K562 (cell line): Measurements from ENCODE around the gene NADSYN1. TPM values are rescaled to one million over a fixed set of nuclear protein-coding genes. Genes with fewer than 3 reads are reported as not detected.

Source experiments
- ATAC-seq: fragments of 200-7000 bp; cut with Tn5 transposase; 3 replicates; pipeline ENCODE4 v1.9.1; 2020; ENCODE audit warnings: moderate library complexity
- BruUV-seq: library from RNA; stranded (reverse); fragments of 400-500 nt; replicated peaks from 2 replicates; lab custom pipeline; 2021; lab: Mats Ljungman, UMichigan
- CTCF ChIA-PET: fragments of 300-600 bp; formaldehyde crosslinking; extraction: SDS; loops from one replicate; lab custom pipeline; 2021; ENCODE audit warnings: low intra/inter-chr PET ratio; lab: Yijun Ruan, JAX
- POLR2A ChIA-PET: fragments of 300-600, 350-650 bp; sonication (Branson Sonifier 250); formaldehyde crosslinking; extraction: SDS; loops from one replicate; lab custom pipeline; 2021; ENCODE audit warnings: antibody characterized with exemption, inconsistent platforms; lab: Yijun Ruan, JAX
- DNase-seq, 4 experiments: peaks; one replicate each; pipeline versions ENCODE4 v3.0.0 to v3.0.0-alpha.2; 2011 to 2018; ENCODE audit warnings: low spot score in 3 of 4, mixed read lengths in 3 of 4; ENCODE audit errors: extremely low read depth in 1 of 4
- FAIRE-seq: peaks from 2 replicates; lab custom pipeline; 2011; peaks lifted over from hg19 to GRCh38; lab: Jason Lieb, UNC
- H2AFZ ChIP-seq: 2 replicates; pipeline ENCODE4 v1.6.0; 2011; ENCODE audit warnings: low read depth, low read length, control low read depth, inconsistent platforms
- H3K27ac ChIP-seq: fragments of 200-600 bp; 3 replicates; pipeline ENCODE4 v1.8.0; 2011; ENCODE audit warnings: low read depth, mild to moderate bottlenecking, control low read depth, inconsistent platforms, low read length, moderate library complexity, mixed read lengths; ENCODE audit errors: extremely low read depth
- H3K27me3 ChIP-seq, 2 experiments: fragments of 300-600 bp in 1 of 2; 2 replicates in 1 of 2; 3 replicates in 1 of 2; pipeline versions ENCODE4 v1.6.0 to v1.8.0; 2011; ENCODE audit warnings: inconsistent platforms in 2 of 2, low read length in 2 of 2, mild to moderate bottlenecking in 1 of 2, mixed read lengths in 1 of 2, moderate library complexity in 1 of 2; ENCODE audit not compliant: control insufficient read depth in 2 of 2, insufficient read depth in 2 of 2
- H3K36me3 ChIP-seq: fragments of 300-600 bp; 3 replicates; pipeline ENCODE4 v1.8.0; 2011; ENCODE audit warnings: mild to moderate bottlenecking, low read length, inconsistent platforms; ENCODE audit not compliant: control insufficient read depth, insufficient read depth
- H3K4me1 ChIP-seq, 2 experiments: fragments of 200-600 bp in 1 of 2; replicated peaks in 1 of 2; 2 replicates in 1 of 2; 3 replicates in 1 of 2; pipeline versions ENCODE4 v1.5.1 to v1.8.0; 2011; ENCODE audit warnings: inconsistent platforms in 2 of 2, low read length in 2 of 2, mild to moderate bottlenecking in 1 of 2, mixed read lengths in 1 of 2, moderate library complexity in 1 of 2; ENCODE audit not compliant: control insufficient read depth in 2 of 2, insufficient read depth in 2 of 2
- H3K4me2 ChIP-seq: 2 replicates; pipeline ENCODE4 v1.6.1; 2011; ENCODE audit warnings: low read length, control low read depth, inconsistent platforms, mixed read lengths; ENCODE audit not compliant: insufficient read depth
- H3K4me3 ChIP-seq: fragments of 200-600 bp; sonication (generic), shearing (Covaris generic); 2 replicates; pipeline ENCODE4 v1.5.1; 2016; ENCODE audit warnings: control low read depth, inconsistent platforms
- H3K79me2 ChIP-seq: fragments of 200-600 bp; 3 replicates; pipeline ENCODE4 v1.8.0; 2011; ENCODE audit warnings: low read length, inconsistent platforms; ENCODE audit not compliant: control insufficient read depth, insufficient read depth
- H3K9ac ChIP-seq, 2 experiments: 2 replicates each; pipeline versions ENCODE4 v1.6.0 to v1.6.1; 2011; ENCODE audit warnings: low read depth in 2 of 2, low read length in 2 of 2, control low read depth in 1 of 2, inconsistent platforms in 1 of 2, mild to moderate bottlenecking in 1 of 2, mixed read lengths in 1 of 2; ENCODE audit not compliant: insufficient read depth in 1 of 2
- H3K9me1 ChIP-seq: one replicate; pipeline ENCODE4 v1.6.0; 2011; ENCODE audit warnings: inconsistent platforms, mild to moderate bottlenecking, low read length, moderate library complexity; ENCODE audit not compliant: control insufficient read depth, insufficient read depth
- H3K9me3 ChIP-seq: replicated peaks from 2 replicates; pipeline ENCODE4 v1.5.1; 2011; ENCODE audit warnings: low read depth, low read length, inconsistent platforms; ENCODE audit not compliant: control insufficient read depth, insufficient read depth
- H4K20me1 ChIP-seq: replicated peaks from 2 replicates; pipeline ENCODE4 v1.6.1; 2011; ENCODE audit warnings: low read length, inconsistent platforms, mixed read lengths; ENCODE audit not compliant: control insufficient read depth, insufficient read depth
- GABPB1 ChIP-seq: sonication (generic); formaldehyde crosslinking; IDR thresholded peaks from 2 replicates; pipeline ENCODE4 v1.8.0; 2022; ENCODE audit warnings: mild to moderate bottlenecking, missing genetic modification reagents
- POLR2G ChIP-seq: fragments of 200-400 bp; formaldehyde crosslinking; IDR thresholded peaks from 2 replicates; pipeline ENCODE4 v1.6.1; 2017; ENCODE audit warnings: low read depth, mild to moderate bottlenecking, antibody characterized with exemption, low read length, moderate library complexity
- RBFOX2 ChIP-seq: fragments of 200-400 bp; formaldehyde crosslinking; IDR thresholded peaks from 2 replicates; pipeline ENCODE4 v1.6.1; 2017; ENCODE audit warnings: low read depth, mild to moderate bottlenecking, low read length, moderate library complexity
- ZNF609 ChIP-seq: sonication (generic); formaldehyde crosslinking; IDR thresholded peaks from 2 replicates; pipeline ENCODE4 v1.8.1; 2023; ENCODE audit warnings: missing genetic modification reagents, mild to moderate bottlenecking, borderline replicate concordance
- WGBS: fragments of 100-300 bp; shearing (Covaris generic); methylation state at CpG from one replicate; pipeline ENCODE4 v1.1.6; 2016; ENCODE audit warnings: low coverage, mixed read lengths; ENCODE audit not compliant: insufficient coverage; ENCODE audit errors: missing lambda C conversion rate; 5-methylcytosine and 5-hydroxymethylcytosine counted together
- in situ Hi-C: fragments of 300-500 bp; cut with MboI; formaldehyde crosslinking; loops from 4 replicates; pipeline ENCODE4 v1.15.0; 2018; ENCODE audit warnings: inconsistent platforms, mixed read lengths
- intact Hi-C: fragments of 100-400 bp; cut with micrococcal nuclease; formaldehyde crosslinking; loops from 2 replicates; pipeline ENCODE4 v1.14.2; 2022
- polyA plus RNA-seq, 8 experiments: library from polyadenylated mRNA; depleted of rRNA in 4 of 8; stranded (reverse) in 5 of 8; unstranded in 3 of 8; fragments of >200 nt; fragmentation: Nextera tagmentation in 2 of 8; fragmentation: Illumina TruSeq in 1 of 8; extraction: Ambion mirVana in 2 of 8; extraction: Trizol in 1 of 8; gene quantifications; 2 replicates each; pipeline versions ENCODE4 v1.2.1 to v1.2.3, GENCODE V29; 2011 to 2014; ENCODE audit warnings: inconsistent platforms in 1 of 8, missing spikeins in 1 of 8
- total RNA-seq, 7 experiments: library from RNA; depleted of rRNA in 6 of 7; stranded (reverse); fragments of >200 nt in 6 of 7; fragmentation: Illumina TruSeq in 2 of 7; extraction: Trizol in 2 of 7; gene quantifications; 2 replicates each; pipeline versions ENCODE4 v1.2.1 to v1.2.3, GENCODE V29; 2011 to 2021; ENCODE audit warnings: low replicate concordance in 1 of 7
- TF ChIP-seq, protein P1 (sequence below): sonication (generic); formaldehyde crosslinking; IDR thresholded peaks from 2 replicates; pipeline ENCODE4 v1.8.1; 2023; ENCODE audit warnings: mild to moderate bottlenecking, missing genetic modification reagents

NADSYN1 gene
- total and polyA plus RNA-seq, 9 of the 15 experiments (the other 6 are each of a cell fraction or from before 2014, with no cell fraction given), result 12.7 to 57.3 (median 42.1) TPM

DNA sequence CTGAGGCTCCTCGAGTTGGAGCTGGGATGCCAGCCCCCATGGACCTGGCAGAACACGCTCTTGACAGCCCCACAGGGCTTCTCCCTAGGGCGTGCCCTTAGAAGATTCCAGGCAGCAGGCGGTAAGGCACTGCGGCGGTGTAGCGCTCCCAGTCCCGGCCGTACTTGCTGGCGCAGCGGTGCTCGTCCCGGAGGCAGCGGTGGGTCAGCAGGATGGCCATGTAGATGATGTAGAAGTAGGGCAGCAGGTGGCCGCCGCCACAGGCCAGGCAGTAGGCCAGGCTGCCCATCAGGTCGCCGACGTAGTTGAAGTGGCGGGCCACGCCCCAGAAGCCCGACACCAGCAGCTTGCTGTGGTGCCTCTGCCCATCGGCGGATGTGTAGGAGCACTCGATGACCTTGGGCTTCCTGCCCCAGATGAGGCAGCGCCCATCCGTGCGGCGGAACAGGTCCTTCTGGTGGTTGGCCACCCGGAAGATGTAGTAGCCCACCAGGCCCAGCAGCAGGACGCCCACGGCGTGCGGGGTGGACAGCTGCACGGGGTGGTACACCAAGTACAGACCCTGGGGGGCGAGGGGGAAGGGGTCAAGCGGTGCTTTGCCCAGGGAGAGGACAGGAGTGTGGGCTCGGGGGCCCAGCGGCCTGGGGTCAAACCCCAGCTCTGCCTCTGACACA is 17.6 kb upstream of the NADSYN1 start:
- Histone ChIP-seq H3K9ac (peak overlapping the region in 1 of 2 experiments; percentile 9; a peak in 1 of 4 replicates), H3K27ac (no peak overlapping the region), H3K36me3 (peaks cover 63% of the 10 kb centered on the region), H3K27me3 (peaks cover 0 to 3% of the 10 kb centered on the region in 2 experiments; a peak in 2 of 5 replicates), H3K9me1 (peaks cover 5% of the 10 kb centered on the region), H3K79me2 (no peaks in the 10 kb centered on the region), H4K20me1 (peaks cover 42% of the 10 kb centered on the region), H3K4me1 (peaks cover 9 to 15% of the 10 kb centered on the region in 2 experiments; a peak in 3 of 5 replicates), H3K4me3 (no peak overlapping the region), H2AFZ (no peak overlapping the region), H3K4me2 (no peak overlapping the region), H3K9me3 (no peaks in the 10 kb centered on the region)
- ChIA-PET POLR2A (interaction anchor here (3.6 kb wide), 1 partner anchor 13 kb away, joined by 26 read pairs; the partner anchor contains the start of gene DHCR7), CTCF (no interaction called here)
- in situ Hi-C loops (no loop called here), intact Hi-C loops (no loop called here)
- no peak for FAIRE-seq
- no TSS peak for BruUV-seq
- TF ChIP-seq RBFOX2 (peak; percentile 29; the same call in 1 of the 2 replicates), ZNF609 (CRISPR knock-in tag) (no peak), GABPB1 (CRISPR knock-in tag) (no peak), POLR2G (peak; percentile 65)
- TF ChIP-seq, protein P1, sequence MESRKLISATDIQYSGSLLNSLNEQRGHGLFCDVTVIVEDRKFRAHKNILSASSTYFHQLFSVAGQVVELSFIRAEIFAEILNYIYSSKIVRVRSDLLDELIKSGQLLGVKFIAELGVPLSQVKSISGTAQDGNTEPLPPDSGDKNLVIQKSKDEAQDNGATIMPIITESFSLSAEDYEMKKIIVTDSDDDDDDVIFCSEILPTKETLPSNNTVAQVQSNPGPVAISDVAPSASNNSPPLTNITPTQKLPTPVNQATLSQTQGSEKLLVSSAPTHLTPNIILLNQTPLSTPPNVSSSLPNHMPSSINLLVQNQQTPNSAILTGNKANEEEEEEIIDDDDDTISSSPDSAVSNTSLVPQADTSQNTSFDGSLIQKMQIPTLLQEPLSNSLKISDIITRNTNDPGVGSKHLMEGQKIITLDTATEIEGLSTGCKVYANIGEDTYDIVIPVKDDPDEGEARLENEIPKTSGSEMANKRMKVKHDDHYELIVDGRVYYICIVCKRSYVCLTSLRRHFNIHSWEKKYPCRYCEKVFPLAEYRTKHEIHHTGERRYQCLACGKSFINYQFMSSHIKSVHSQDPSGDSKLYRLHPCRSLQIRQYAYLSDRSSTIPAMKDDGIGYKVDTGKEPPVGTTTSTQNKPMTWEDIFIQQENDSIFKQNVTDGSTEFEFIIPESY (CRISPR knock-in tag), result peak; percentile 85
- no peak for DNase-seq
- WGBS, result 93% methylated on average over 30 of the region's 39 CpGs
- ATAC-seq, result no peak
